ENCODE results near the gene NTM. TPM values are rescaled to one million over a fixed set of nuclear protein-coding genes. Genes with fewer than 3 reads are reported as not detected.

Gene NTM
- total and polyA plus RNA-seq, 2 of the 8 experiments (the other 6 are each of a cell fraction or from before 2014, with no cell fraction given): 13.4 to 20.0 TPM

DNA sequence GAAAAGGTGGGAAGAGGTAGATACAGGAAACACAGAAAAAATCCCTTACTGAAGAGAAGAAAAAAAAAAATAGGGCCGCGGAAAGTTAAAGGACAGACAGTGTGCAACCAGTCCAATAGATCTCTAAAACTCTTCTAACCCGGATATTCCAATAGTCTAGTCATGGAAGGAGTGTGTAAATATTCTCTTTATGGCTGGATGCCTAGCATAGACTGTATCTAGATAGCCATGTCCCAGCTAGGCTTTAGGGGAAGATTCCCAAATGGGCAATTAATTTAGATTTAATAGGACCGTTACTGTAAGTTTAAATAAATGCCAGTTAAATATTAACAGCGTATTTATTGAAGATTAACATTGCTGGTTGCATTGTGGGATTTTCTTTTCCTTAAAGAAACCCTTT is 532.7 kb downstream of the NTM start:
- 98% methylated on average over 5 of the region's 5 CpGs; no CpG with 5 or more reads in 1 of the 2 experiments for WGBS, 2 experiments (ENCODE audit: extremely low coverage in 1 of 2, insufficient coverage in 1 of 2, insufficient read length in 1 of 2, insufficient replicate concordance in 2 of 2, low coverage in 1 of 2, low lambda C conversion rate in 2 of 2, missing lambda C conversion rate in 1 of 2)
- Histone ChIP-seq H3K9me3 (ENCODE audit: insufficient read depth in 2 of 2, low read depth in 1 of 2, low read length in 1 of 2) (no peaks in the 10 kb centered on the region), H2BK20ac (ENCODE audit: low read length) (no peak overlapping the region), H3K23ac (ENCODE audit: insufficient read length) (no peak overlapping the region), H3K27me3 (replicated peaks in 1 of 4; ENCODE audit: control insufficient read depth in 3 of 4, extremely low read depth in 1 of 4, insufficient read depth in 3 of 4, low read length in 3 of 4) (no peaks in the 10 kb centered on the region), H4K5ac (ENCODE audit: insufficient read length, low read depth, low read length) (no peak overlapping the region), H4K8ac (ENCODE audit: extremely low read depth, insufficient read depth, low read length) (no peak overlapping the region), H2AK5ac (ENCODE audit: low read depth, low read length) (no peak overlapping the region), H3K4me2 (ENCODE audit: insufficient read depth in 1 of 2, low read depth in 2 of 2, low read length in 2 of 2) (no peak overlapping the region), H3K56ac (replicated peaks; ENCODE audit: insufficient read length, low read depth, low read length) (no peak overlapping the region), H2BK12ac (ENCODE audit: low read depth, low read length) (no peak overlapping the region), H2AFZ (ENCODE audit: low read length) (no peak overlapping the region), H3K4ac (replicated peaks; ENCODE audit: insufficient read length, low read depth, low read length) (no peak overlapping the region), H3K14ac (ENCODE audit: insufficient read length) (no peak overlapping the region), H2BK15ac (ENCODE audit: low read length) (no peak overlapping the region), H3K4me3 (ENCODE audit: extremely low read depth in 1 of 4, insufficient read depth in 2 of 4, low read depth in 3 of 4, low read length in 4 of 4) (no peak overlapping the region), H4K20me1 (replicated peaks in 1 of 2; ENCODE audit: control insufficient read depth in 1 of 2, insufficient read depth in 2 of 2, low read length in 2 of 2) (no peaks in the 10 kb centered on the region), H3K27ac (ENCODE audit: low read depth, low read length) (no peak overlapping the region), H3K23me2 (ENCODE audit: low read depth, low read length) (no peaks in the 10 kb centered on the region), H3K79me2 (ENCODE audit: control insufficient read depth in 1 of 2, insufficient read depth in 2 of 2, low read length in 2 of 2) (no peaks in the 10 kb centered on the region), H3K4me1 (replicated peaks in 1 of 4; ENCODE audit: control insufficient read depth in 3 of 4, insufficient read depth in 4 of 4, low read length in 3 of 4) (peaks cover 0 to 11% (median 0%) of the 10 kb centered on the region in 4 experiments; a peak in 2 of 7 replicates), H3K18ac (ENCODE audit: extremely low read depth, low read length) (no peak overlapping the region), H3K9ac (replicated peaks in 1 of 4; ENCODE audit: extremely low read depth in 1 of 4, low read depth in 3 of 4, low read length in 3 of 4) (no peak overlapping the region), H4K91ac (replicated peaks; ENCODE audit: insufficient read length, low read length) (no peak overlapping the region), H2BK5ac (ENCODE audit: low read depth, low read length) (no peak overlapping the region), H2BK120ac (replicated peaks; ENCODE audit: low read depth, low read length) (no peak overlapping the region), H3K79me1 (ENCODE audit: low read depth, low read length) (no peaks in the 10 kb centered on the region; the same call in 1 of the 2 replicates), H3K36me3 (ENCODE audit: control insufficient read depth in 2 of 4, insufficient read depth in 4 of 4, low read length in 3 of 4) (no peaks in the 10 kb centered on the region)
- TF ChIP-seq GABPA (IDR thresholded peaks at IDR 0.05; ENCODE audit: borderline replicate concordance, insufficient read depth, low read length): no peak
- TF ChIP-seq SAP30 (IDR thresholded peaks at IDR 0.05; ENCODE audit: insufficient read depth, insufficient replicate concordance, low read length): no peak
- TF ChIP-seq RXRA (IDR thresholded peaks at IDR 0.05; ENCODE audit: insufficient read depth, low read depth, low read length): no peak
- no peak for TF ChIP-seq HDAC2 (IDR thresholded peaks at IDR 0.05; ENCODE audit: borderline replicate concordance in 1 of 2, low read depth in 2 of 2, low read length in 2 of 2)
- no peak for TF ChIP-seq SP4 (IDR thresholded peaks at IDR 0.05; ENCODE audit: low read length)
- no peak for TF ChIP-seq BACH1 (IDR thresholded peaks at IDR 0.05; ENCODE audit: low read length)
- TF ChIP-seq SP1 (IDR thresholded peaks at IDR 0.05; ENCODE audit: low read depth, low read length): no peak
- CTCF ChIA-PET (ENCODE audit: partially characterized antibody): interaction anchor here (0.9 to 3.3 kb wide), 7 partner anchors 9 to 224 kb away, joined by 3 to 27 read pairs (median 4); no protein-coding TSS in a partner anchor
- no peak for DNase-seq (ENCODE audit: low read depth in 1 of 2, low spot score in 2 of 2)
- POLR2A ChIA-PET (ENCODE audit: partially characterized antibody): no interaction called here
- no peak for FAIRE-seq
